Measurements from ENCODE around the gene ZNF286A.
"Not testable (repeated sequence)": the region's sequence is repeated elsewhere in the genome, so short reads cannot be mapped to it uniquely, and the experiment has no call there.

DNA sequence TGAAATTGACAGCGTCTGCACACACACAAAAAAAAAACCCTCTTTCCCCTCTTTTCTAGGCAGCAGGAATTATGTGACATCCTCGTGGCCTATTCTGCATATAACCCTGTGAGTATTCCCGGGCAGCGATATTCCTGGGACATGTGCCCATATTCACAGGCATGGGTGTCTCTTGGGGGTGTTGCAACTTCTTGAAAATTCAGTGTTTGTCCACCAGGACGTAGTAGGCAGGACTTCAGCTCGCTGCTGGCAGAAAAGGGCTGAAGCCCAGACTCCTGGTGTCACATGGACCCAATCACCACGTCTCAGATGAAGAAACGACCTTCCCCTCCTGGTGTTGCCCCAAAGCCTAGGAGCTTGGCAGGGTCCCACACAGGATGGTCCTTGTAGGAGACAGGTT is 40.5 kb downstream of the ZNF286A start:
- TF ChIP-seq, protein P1, sequence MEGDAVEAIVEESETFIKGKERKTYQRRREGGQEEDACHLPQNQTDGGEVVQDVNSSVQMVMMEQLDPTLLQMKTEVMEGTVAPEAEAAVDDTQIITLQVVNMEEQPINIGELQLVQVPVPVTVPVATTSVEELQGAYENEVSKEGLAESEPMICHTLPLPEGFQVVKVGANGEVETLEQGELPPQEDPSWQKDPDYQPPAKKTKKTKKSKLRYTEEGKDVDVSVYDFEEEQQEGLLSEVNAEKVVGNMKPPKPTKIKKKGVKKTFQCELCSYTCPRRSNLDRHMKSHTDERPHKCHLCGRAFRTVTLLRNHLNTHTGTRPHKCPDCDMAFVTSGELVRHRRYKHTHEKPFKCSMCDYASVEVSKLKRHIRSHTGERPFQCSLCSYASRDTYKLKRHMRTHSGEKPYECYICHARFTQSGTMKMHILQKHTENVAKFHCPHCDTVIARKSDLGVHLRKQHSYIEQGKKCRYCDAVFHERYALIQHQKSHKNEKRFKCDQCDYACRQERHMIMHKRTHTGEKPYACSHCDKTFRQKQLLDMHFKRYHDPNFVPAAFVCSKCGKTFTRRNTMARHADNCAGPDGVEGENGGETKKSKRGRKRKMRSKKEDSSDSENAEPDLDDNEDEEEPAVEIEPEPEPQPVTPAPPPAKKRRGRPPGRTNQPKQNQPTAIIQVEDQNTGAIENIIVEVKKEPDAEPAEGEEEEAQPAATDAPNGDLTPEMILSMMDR (IDR thresholded peaks at IDR 0.05), result not testable (repeated sequence)
- TF ChIP-seq POLR2A (IDR thresholded peaks at IDR 0.05), result not testable (repeated sequence)

All from testis (tissue), 2 donors.